SK-N-SH (cell line): ENCODE data around the gene COPS9. TPM values are rescaled to one million over a fixed set of nuclear protein-coding genes. Genes with fewer than 3 reads are reported as not detected.

Source experiments
- CTCF ChIA-PET: fragments of 300-600, 350-600 bp; formaldehyde crosslinking; extraction: SDS; loops from one replicate; lab custom pipeline; 2021; lab: Yijun Ruan, JAX
- POLR2A ChIA-PET: fragments of 350-600 bp; sonication (Branson Sonifier 250); formaldehyde crosslinking; extraction: SDS; loops from one replicate; lab custom pipeline; 2020; ENCODE audit warnings: antibody characterized with exemption, inconsistent platforms; lab: Yijun Ruan, JAX
- DNase-seq: peaks from one replicate; pipeline ENCODE4 v3.0.0; 2012
- H2AFZ ChIP-seq: fragments of 200-600 bp; sonication (generic); 2 replicates; pipeline ENCODE4 v1.8.1; 2016; ENCODE audit warnings: antibody characterized with exemption, mild to moderate bottlenecking, low read depth
- H3F3A ChIP-seq: fragments of 200-600 bp; sonication (generic); replicated peaks from 2 replicates; pipeline ENCODE3; 2016; ENCODE audit warnings: antibody characterized with exemption, mild to moderate bottlenecking; ENCODE audit not compliant: insufficient read depth
- H3K27ac ChIP-seq, 2 experiments: fragments of 200-500 bp in 1 of 2; fragments of 200-600 bp in 1 of 2; sonication (Bioruptor generic) in 1 of 2; sonication (generic), shearing (Covaris generic) in 1 of 2; 2 replicates each; pipeline versions ENCODE4 v1.5.1 to v1.6.1; 2014 to 2016; ENCODE audit warnings: low read depth in 2 of 2, inconsistent platforms in 1 of 2, low read length in 1 of 2, mild to moderate bottlenecking in 1 of 2, mixed read lengths in 1 of 2
- H3K27me3 ChIP-seq: fragments of 200-600 bp; sonication (generic), shearing (Covaris generic); 2 replicates; pipeline ENCODE4 v1.6.1; 2016; ENCODE audit warnings: mixed run types; ENCODE audit not compliant: insufficient read depth
- H3K36me3 ChIP-seq, 2 experiments: fragments of 200-500 bp in 1 of 2; fragments of 200-600 bp in 1 of 2; sonication (Bioruptor generic) in 1 of 2; sonication (generic) in 1 of 2; replicated peaks in 1 of 2; 2 replicates each; pipeline versions ENCODE3 to v1.5.1; 2014 to 2016; ENCODE audit warnings: low read length in 1 of 2, mild to moderate bottlenecking in 1 of 2; ENCODE audit not compliant: insufficient read depth in 2 of 2, control insufficient read depth in 1 of 2
- H3K4me1 ChIP-seq, 2 experiments: fragments of 200-500 bp in 1 of 2; fragments of 200-600 bp in 1 of 2; sonication (Bioruptor generic) in 1 of 2; sonication (generic), shearing (Covaris generic) in 1 of 2; 2 replicates each; pipeline versions ENCODE4 v1.5.1 to v1.6.1; 2014 to 2016; ENCODE audit warnings: low read depth in 1 of 2, low read length in 1 of 2, mixed run types in 1 of 2; ENCODE audit not compliant: insufficient read depth in 2 of 2, control insufficient read depth in 1 of 2
- H3K4me2 ChIP-seq: fragments of 200-600 bp; sonication (generic), shearing (Covaris generic); 2 replicates; pipeline ENCODE4 v1.6.1; 2017; ENCODE audit warnings: mixed run types
- H3K4me3 ChIP-seq, 2 experiments: fragments of 200-500 bp in 1 of 2; fragments of 200-600 bp in 1 of 2; sonication (Bioruptor generic) in 1 of 2; sonication (generic), shearing (Covaris generic) in 1 of 2; 2 replicates each; pipeline versions ENCODE4 v1.5.1 to v1.8.1; 2014 to 2016; ENCODE audit warnings: low read depth in 2 of 2, inconsistent platforms in 1 of 2, low read length in 1 of 2, mild to moderate bottlenecking in 1 of 2, mixed read lengths in 1 of 2, moderate library complexity in 1 of 2
- H3K79me2 ChIP-seq: fragments of 200-600 bp; sonication (generic); 2 replicates; pipeline ENCODE4 v1.8.1; 2017; ENCODE audit warnings: mild to moderate bottlenecking; ENCODE audit not compliant: insufficient read depth
- H3K9ac ChIP-seq: fragments of 200-600 bp; sonication (generic); 2 replicates; pipeline ENCODE4 v1.6.1; 2017; ENCODE audit warnings: mixed run types
- H3K9me2 ChIP-seq: fragments of 200-600 bp; sonication (generic); 2 replicates; pipeline ENCODE4 v1.6.1; 2017; ENCODE audit warnings: mixed run types
- H3K9me3 ChIP-seq: fragments of 200-600 bp; sonication (generic); 2 replicates; pipeline ENCODE4 v1.6.1; 2017; ENCODE audit warnings: mixed run types, mild to moderate bottlenecking, moderate library complexity
- H4K20me1 ChIP-seq: fragments of 200-600 bp; sonication (generic); 2 replicates; pipeline ENCODE4 v1.6.1; 2017; ENCODE audit warnings: mild to moderate bottlenecking, mixed run types; ENCODE audit not compliant: insufficient read depth
- FOSL2 ChIP-seq: IDR thresholded peaks from 2 replicates; pipeline ENCODE4 v1.4.0; 2012; ENCODE audit warnings: low read depth, mild to moderate bottlenecking, moderate library complexity, borderline replicate concordance
- FOXJ3 ChIP-seq: sonication (generic); formaldehyde crosslinking; IDR thresholded peaks from 2 replicates; pipeline ENCODE4 v1.5.1; 2020; ENCODE audit warnings: mild to moderate bottlenecking, missing genetic modification reagents
- FOXM1 ChIP-seq: IDR thresholded peaks from 2 replicates; pipeline ENCODE4 v1.4.0; 2012; ENCODE audit warnings: low read depth, mild to moderate bottlenecking
- GATA2 ChIP-seq: sonication (generic); formaldehyde crosslinking; IDR thresholded peaks from 2 replicates; pipeline ENCODE4 v1.5.0; 2020; ENCODE audit warnings: mild to moderate bottlenecking, missing genetic modification reagents
- MXI1 ChIP-seq: IDR thresholded peaks from 2 replicates; pipeline ENCODE4 v1.6.1; 2012; ENCODE audit warnings: mild to moderate bottlenecking, low read depth, low read length, improper control_type of control experiment
- NFIC ChIP-seq: IDR thresholded peaks from 2 replicates; pipeline ENCODE4 v1.4.0; 2012; ENCODE audit warnings: borderline replicate concordance
- NRF1 ChIP-seq: IDR thresholded peaks from 2 replicates; pipeline ENCODE4 v1.6.1; 2012; ENCODE audit warnings: low read depth, mild to moderate bottlenecking, low read length
- RAD21 ChIP-seq: IDR thresholded peaks from 2 replicates; pipeline ENCODE4 v1.6.1; 2012; ENCODE audit warnings: mild to moderate bottlenecking, low read length
- SIN3A ChIP-seq: IDR thresholded peaks from 2 replicates; pipeline ENCODE4 v1.6.1; 2012; ENCODE audit warnings: low read depth, mild to moderate bottlenecking, low read length, moderate library complexity, borderline replicate concordance
- TAF1 ChIP-seq: IDR thresholded peaks from 2 replicates; pipeline ENCODE4 v1.6.1; 2012; ENCODE audit warnings: low read depth, mild to moderate bottlenecking, low read length, moderate library complexity, borderline replicate concordance
- TEAD4 ChIP-seq: IDR thresholded peaks from 2 replicates; pipeline ENCODE4 v1.4.0; 2012; ENCODE audit warnings: mild to moderate bottlenecking, borderline replicate concordance; ENCODE audit not compliant: insufficient read depth
- YY1 ChIP-seq: IDR thresholded peaks from 2 replicates; pipeline ENCODE4 v1.4.0; 2012; ENCODE audit warnings: low read depth, mild to moderate bottlenecking
- WGBS: methylation state at CpG from one replicate; pipeline ENCODE4 v1.1.6; 2017; ENCODE audit warnings: low lambda C conversion rate; 5-methylcytosine and 5-hydroxymethylcytosine counted together
- polyA plus RNA-seq, 3 experiments: library from polyadenylated mRNA; depleted of rRNA; stranded (reverse); fragments of >200 nt; gene quantifications; 2 replicates each; pipeline ENCODE4 v1.2.3, GENCODE V29; 2012
- TF ChIP-seq, protein P1 (sequence below): fragments of 150-350 bp; IDR thresholded peaks from 2 replicates; pipeline ENCODE4 v1.6.1; 2016; ENCODE audit warnings: mild to moderate bottlenecking, low read depth, low read length
- TF ChIP-seq, protein P2 (sequence below): IDR thresholded peaks from 2 replicates; pipeline ENCODE4 v1.4.0; 2012; ENCODE audit warnings: low read depth, borderline replicate concordance
- TF ChIP-seq, protein P3 (sequence below): IDR thresholded peaks from 2 replicates; pipeline ENCODE4 v1.4.0; 2012; ENCODE audit warnings: low read depth, borderline replicate concordance
- TF ChIP-seq, protein P4 (sequence below): IDR thresholded peaks from 2 replicates; pipeline ENCODE4 v1.4.0; 2012; ENCODE audit warnings: low read depth

The COPS9 gene
- polyA plus RNA-seq, 1 of the 3 experiments (the other 2 are of a cell fraction), result 717 TPM

DNA sequence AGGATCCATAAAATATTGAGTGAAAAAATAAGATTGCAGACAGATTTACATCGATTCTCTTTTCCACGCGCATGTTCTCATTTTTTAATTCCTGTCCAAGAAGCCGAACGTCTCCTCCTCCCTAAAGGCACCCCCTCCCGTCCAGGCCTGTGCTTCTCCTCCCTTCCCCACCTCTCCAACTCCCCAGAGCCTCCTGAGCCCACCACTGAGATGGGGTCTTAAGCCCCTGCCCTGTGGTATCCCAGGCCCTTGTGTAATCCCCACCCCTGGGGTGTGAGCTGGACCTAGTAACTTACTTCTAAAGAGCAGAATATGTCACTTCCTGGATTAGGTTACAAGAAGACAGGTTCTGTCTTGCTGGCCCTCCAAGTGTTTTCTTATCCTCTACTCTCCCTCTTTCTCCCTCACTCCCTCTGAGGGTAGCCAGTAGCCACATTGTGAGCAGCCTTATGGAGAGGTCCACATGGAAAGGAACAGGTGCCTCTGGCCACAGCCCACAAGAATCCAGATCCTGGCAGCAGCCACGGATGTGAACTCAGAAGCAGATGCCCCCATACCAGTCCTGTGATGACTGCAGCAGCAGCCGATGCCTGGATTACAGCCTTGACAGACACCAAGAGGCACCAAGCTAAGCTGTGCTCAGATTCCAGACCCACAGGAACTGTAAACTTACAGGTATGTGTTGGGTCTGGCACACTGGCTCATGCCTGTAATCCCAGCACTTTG lies 44.0 kb upstream of the COPS9 start:
- no peaks in the 10 kb centered on the region for H3K79me2 ChIP-seq
- no peak overlapping the region for H3K4me2 ChIP-seq
- H2AFZ ChIP-seq, result no peak overlapping the region
- no peak for DNase-seq
- no peaks in the 10 kb centered on the region for H3F3A ChIP-seq
- H3K27ac ChIP-seq, result no peak overlapping the region
- H3K9me2 ChIP-seq, result no peaks in the 10 kb centered on the region
- H4K20me1 ChIP-seq, result no peaks in the 10 kb centered on the region
- H3K4me3 ChIP-seq, result no peak overlapping the region
- H3K4me1 ChIP-seq, result no peaks in the 10 kb centered on the region
- TF ChIP-seq TAF1 (no peak), TEAD4 (no peak), NFIC (no peak), RAD21 (no peak), NRF1 (no peak), GATA2 (CRISPR knock-in tag) (no peak), MXI1 (no peak), FOXM1 (no peak), FOSL2 (no peak), YY1 (no peak), FOXJ3 (CRISPR knock-in tag) (no peak), SIN3A (no peak)
- TF ChIP-seq, protein P1, sequence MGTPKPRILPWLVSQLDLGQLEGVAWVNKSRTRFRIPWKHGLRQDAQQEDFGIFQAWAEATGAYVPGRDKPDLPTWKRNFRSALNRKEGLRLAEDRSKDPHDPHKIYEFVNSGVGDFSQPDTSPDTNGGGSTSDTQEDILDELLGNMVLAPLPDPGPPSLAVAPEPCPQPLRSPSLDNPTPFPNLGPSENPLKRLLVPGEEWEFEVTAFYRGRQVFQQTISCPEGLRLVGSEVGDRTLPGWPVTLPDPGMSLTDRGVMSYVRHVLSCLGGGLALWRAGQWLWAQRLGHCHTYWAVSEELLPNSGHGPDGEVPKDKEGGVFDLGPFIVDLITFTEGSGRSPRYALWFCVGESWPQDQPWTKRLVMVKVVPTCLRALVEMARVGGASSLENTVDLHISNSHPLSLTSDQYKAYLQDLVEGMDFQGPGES, result no peak
- TF ChIP-seq, protein P2, sequence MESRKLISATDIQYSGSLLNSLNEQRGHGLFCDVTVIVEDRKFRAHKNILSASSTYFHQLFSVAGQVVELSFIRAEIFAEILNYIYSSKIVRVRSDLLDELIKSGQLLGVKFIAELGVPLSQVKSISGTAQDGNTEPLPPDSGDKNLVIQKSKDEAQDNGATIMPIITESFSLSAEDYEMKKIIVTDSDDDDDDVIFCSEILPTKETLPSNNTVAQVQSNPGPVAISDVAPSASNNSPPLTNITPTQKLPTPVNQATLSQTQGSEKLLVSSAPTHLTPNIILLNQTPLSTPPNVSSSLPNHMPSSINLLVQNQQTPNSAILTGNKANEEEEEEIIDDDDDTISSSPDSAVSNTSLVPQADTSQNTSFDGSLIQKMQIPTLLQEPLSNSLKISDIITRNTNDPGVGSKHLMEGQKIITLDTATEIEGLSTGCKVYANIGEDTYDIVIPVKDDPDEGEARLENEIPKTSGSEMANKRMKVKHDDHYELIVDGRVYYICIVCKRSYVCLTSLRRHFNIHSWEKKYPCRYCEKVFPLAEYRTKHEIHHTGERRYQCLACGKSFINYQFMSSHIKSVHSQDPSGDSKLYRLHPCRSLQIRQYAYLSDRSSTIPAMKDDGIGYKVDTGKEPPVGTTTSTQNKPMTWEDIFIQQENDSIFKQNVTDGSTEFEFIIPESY, result no peak
- TF ChIP-seq, protein P3, sequence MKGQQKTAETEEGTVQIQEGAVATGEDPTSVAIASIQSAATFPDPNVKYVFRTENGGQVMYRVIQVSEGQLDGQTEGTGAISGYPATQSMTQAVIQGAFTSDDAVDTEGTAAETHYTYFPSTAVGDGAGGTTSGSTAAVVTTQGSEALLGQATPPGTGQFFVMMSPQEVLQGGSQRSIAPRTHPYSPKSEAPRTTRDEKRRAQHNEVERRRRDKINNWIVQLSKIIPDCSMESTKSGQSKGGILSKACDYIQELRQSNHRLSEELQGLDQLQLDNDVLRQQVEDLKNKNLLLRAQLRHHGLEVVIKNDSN, result no peak
- TF ChIP-seq, protein P4, sequence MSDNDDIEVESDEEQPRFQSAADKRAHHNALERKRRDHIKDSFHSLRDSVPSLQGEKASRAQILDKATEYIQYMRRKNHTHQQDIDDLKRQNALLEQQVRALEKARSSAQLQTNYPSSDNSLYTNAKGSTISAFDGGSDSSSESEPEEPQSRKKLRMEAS, result no peak
- H3K9me3 ChIP-seq, result no peaks in the 10 kb centered on the region
- POLR2A ChIA-PET, result no interaction called here
- 43% methylated on average over 8 of the region's 8 CpGs for WGBS
- no peak overlapping the region for H3K9ac ChIP-seq
- CTCF ChIA-PET, result no interaction called here
- H3K36me3 ChIP-seq, result no peaks in the 10 kb centered on the region
- no peaks in the 10 kb centered on the region for H3K27me3 ChIP-seq
